Stimulated activated CD4-positive, alpha-beta T cell treated with anti-CD3 and anti-CD28 coated beads, TNF-alpha, amount 100 ng/mL, for 24 hours (primary cell): Measurements from ENCODE around the gene OR13C8.

Experiments used
- DNase-seq, 3 experiments: peaks; one replicate each; pipeline ENCODE4 v3.0.0-alpha.2; 2020; ENCODE audit warnings: low read depth in 3 of 3

The OR13C8 gene

GRCh38 chr9:104617418-104617817, 48.5 kb downstream of the OR13C8 start:
- DNase-seq, result no peak

GRCh38 chr9:104618104-104618503, 49.1 kb downstream of the OR13C8 start, which contains the start of gene OR13C9:
TSS of gene OR13C9 (minus strand) at chr9:104618204. CDS start at chr9:104618204, 0 bp downstream.
- DNase-seq, result no peak
